SJCRH30 (cell line): ENCODE data around the gene PITPNC1. TPM values are rescaled to one million over a fixed set of nuclear protein-coding genes. Genes with fewer than 3 reads are reported as not detected.
"Not testable (repeated sequence)": the region's sequence is repeated elsewhere in the genome, so short reads cannot be mapped to it uniquely, and the experiment has no call there.

ENCODE experiments used
- DNase-seq, 2 experiments: peaks; one replicate each; pipeline ENCODE4 v3.0.0-alpha.2; 2015 to 2020
- H3K27ac ChIP-seq: fragments of 250-450 bp; sonication (Bioruptor Pico); 2 replicates; pipeline ENCODE4 v1.5.1; 2020; ENCODE audit warnings: mild to moderate bottlenecking, moderate library complexity
- H3K27me3 ChIP-seq: fragments of 250-450 bp; sonication (Bioruptor Pico); 2 replicates; pipeline ENCODE4 v1.5.1; 2020; ENCODE audit warnings: mild to moderate bottlenecking, moderate library complexity
- H3K36me3 ChIP-seq: fragments of 250-450 bp; sonication (Bioruptor Pico); 2 replicates; pipeline ENCODE4 v1.5.1; 2020; ENCODE audit warnings: mild to moderate bottlenecking, moderate library complexity
- H3K4me1 ChIP-seq: fragments of 250-450 bp; sonication (Bioruptor Pico); 2 replicates; pipeline ENCODE4 v1.5.1; 2020; ENCODE audit warnings: mild to moderate bottlenecking, moderate library complexity
- H3K4me3 ChIP-seq: fragments of 250-450 bp; sonication (Bioruptor Pico); 2 replicates; pipeline ENCODE4 v1.5.1; 2020; ENCODE audit warnings: mild to moderate bottlenecking, moderate library complexity
- H3K9me3 ChIP-seq: fragments of 250-450 bp; sonication (Bioruptor Pico); replicated peaks from 2 replicates; pipeline ENCODE4 v1.5.1; 2020; ENCODE audit warnings: mild to moderate bottlenecking, moderate library complexity
- total RNA-seq: library from RNA; depleted of rRNA; stranded (reverse); fragments of >200 nt; shearing (Covaris generic); gene quantifications from 2 replicates; pipeline ENCODE4 v1.2.3, GENCODE V29; 2014

PITPNC1 gene
- total RNA-seq, 1 experiment from 2014 or later = 3.5 TPM

- 0 out of 2 replicates have a peak, but pooled peaks cover 4% of the 10 kb centered on the region for H3K9me3 ChIP-seq
- H3K4me1 ChIP-seq = no peaks in the 10 kb centered on the region
- H3K27ac ChIP-seq = no peak overlapping the region
- H3K27me3 ChIP-seq = no peaks in the 10 kb centered on the region
- no peaks in the 10 kb centered on the region for H3K36me3 ChIP-seq
- no peak overlapping the region for H3K4me3 ChIP-seq
- DNase-seq = no peak
Observed at GRCh38 chr17:67499685-67500084, 122.6 kb downstream of the PITPNC1 start.

- H3K36me3 ChIP-seq = no peaks in the 10 kb centered on the region
- no peak for DNase-seq
- H3K4me3 ChIP-seq = no peak overlapping the region
- no peaks in the 10 kb centered on the region for H3K27me3 ChIP-seq
- H3K4me1 ChIP-seq = no peaks in the 10 kb centered on the region
- no peak overlapping the region for H3K27ac ChIP-seq
- H3K9me3 ChIP-seq = 0 out of 2 replicates have a peak, but pooled peaks cover 4% of the 10 kb centered on the region
Observed at GRCh38 chr17:67500261-67500660, 123.2 kb downstream of the PITPNC1 start.

DNA sequence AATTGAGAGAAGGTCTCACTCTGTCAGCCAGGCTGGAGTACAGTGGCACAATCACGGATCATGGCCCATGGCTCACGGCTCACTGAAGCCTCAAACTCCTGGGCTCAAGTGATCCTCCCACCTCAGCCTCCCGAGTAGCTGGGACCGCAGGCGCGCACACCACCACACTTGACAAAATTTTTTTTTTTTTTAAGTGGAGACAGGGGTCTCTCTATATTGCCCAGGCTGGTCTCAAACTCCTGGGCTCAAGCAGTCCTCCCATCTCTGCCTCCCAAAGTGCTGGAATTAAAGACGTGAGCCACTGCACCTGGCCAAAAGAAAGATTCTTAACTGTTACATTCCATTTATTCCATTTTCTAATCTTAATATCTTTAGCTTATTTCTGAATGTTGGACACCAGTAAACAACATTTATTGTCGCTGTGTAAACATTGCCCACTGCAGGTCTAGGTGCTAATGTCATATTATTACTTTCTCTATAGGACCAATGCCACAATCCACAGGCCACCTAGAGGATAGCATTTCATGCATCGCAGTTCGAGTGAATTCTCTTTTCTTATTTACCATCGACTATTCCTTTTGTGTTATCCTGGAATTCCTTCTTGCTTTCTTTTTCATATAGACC, 123.7 kb downstream of the PITPNC1 start:
- H3K9me3 ChIP-seq = no peaks in the 10 kb centered on the region

GRCh38 chr17:67502151-67502550, 125.1 kb downstream of the PITPNC1 start:
- Histone ChIP-seq H3K4me1 (no peaks in the 10 kb centered on the region), H3K9me3 (no peaks in the 10 kb centered on the region), H3K36me3 (no peaks in the 10 kb centered on the region), H3K4me3 (no peak overlapping the region), H3K27ac (no peak overlapping the region), H3K27me3 (no peaks in the 10 kb centered on the region)
- no peak for DNase-seq

More for the DNA sequence above, 123.7 kb downstream of the PITPNC1 start:
- H3K36me3 ChIP-seq = no peaks in the 10 kb centered on the region
- no peak overlapping the region for H3K4me3 ChIP-seq
- no peaks in the 10 kb centered on the region for H3K4me1 ChIP-seq
- H3K27me3 ChIP-seq = no peaks in the 10 kb centered on the region
- H3K27ac ChIP-seq = no peak overlapping the region
- DNase-seq = no peak

GRCh38 chr17:67503184-67503583, 126.1 kb downstream of the PITPNC1 start:
- H3K9me3 ChIP-seq = no peaks in the 10 kb centered on the region
- H3K4me3 ChIP-seq = no peak overlapping the region
- no peaks in the 10 kb centered on the region for H3K27me3 ChIP-seq
- H3K36me3 ChIP-seq = no peaks in the 10 kb centered on the region
- no peak for DNase-seq
- no peaks in the 10 kb centered on the region for H3K4me1 ChIP-seq
- no peak overlapping the region for H3K27ac ChIP-seq

- H3K27ac ChIP-seq = no peak overlapping the region
- no peaks in the 10 kb centered on the region for H3K9me3 ChIP-seq
- DNase-seq = no peak
Observed at GRCh38 chr17:67503739-67504138, 126.7 kb downstream of the PITPNC1 start.

GRCh38 chr17:67504182-67504581, 127.1 kb downstream of the PITPNC1 start:
- DNase-seq = no peak
- no peaks in the 10 kb centered on the region for H3K9me3 ChIP-seq
- H3K4me1 ChIP-seq = no peaks in the 10 kb centered on the region
- no peak overlapping the region for H3K4me3 ChIP-seq
- no peak overlapping the region for H3K27ac ChIP-seq
- no peaks in the 10 kb centered on the region for H3K27me3 ChIP-seq
- no peaks in the 10 kb centered on the region for H3K36me3 ChIP-seq

More at GRCh38 chr17:67503739-67504138, 126.7 kb downstream of the PITPNC1 start:
- H3K36me3 ChIP-seq = no peaks in the 10 kb centered on the region
- H3K4me3 ChIP-seq = no peak overlapping the region
- H3K27me3 ChIP-seq = no peaks in the 10 kb centered on the region
- H3K4me1 ChIP-seq = no peaks in the 10 kb centered on the region

DNA sequence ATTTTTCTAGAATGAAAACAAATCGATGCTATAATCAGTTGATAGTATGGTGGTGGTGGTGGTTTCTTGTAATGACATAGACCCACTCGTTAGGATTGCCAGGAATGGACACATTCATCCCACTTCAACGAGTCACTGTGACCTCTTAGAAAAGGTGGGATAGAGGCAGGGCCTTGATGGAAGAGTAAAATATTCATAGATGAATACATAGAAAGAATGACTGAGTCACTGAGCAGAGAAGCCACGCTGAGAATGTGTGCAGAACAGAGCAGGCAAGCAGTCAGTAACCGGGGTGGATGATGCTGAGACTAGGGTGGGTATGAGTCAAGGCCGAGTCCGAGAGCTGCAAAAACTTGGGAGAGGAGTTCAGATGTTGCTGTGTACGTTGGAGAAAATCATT, 129.9 kb downstream of the PITPNC1 start:
- Histone ChIP-seq H3K4me3 (no peak overlapping the region), H3K9me3 (no peaks in the 10 kb centered on the region), H3K27me3 (no peaks in the 10 kb centered on the region), H3K27ac (no peak overlapping the region), H3K36me3 (no peaks in the 10 kb centered on the region), H3K4me1 (no peaks in the 10 kb centered on the region)
- no peak for DNase-seq

DNA sequence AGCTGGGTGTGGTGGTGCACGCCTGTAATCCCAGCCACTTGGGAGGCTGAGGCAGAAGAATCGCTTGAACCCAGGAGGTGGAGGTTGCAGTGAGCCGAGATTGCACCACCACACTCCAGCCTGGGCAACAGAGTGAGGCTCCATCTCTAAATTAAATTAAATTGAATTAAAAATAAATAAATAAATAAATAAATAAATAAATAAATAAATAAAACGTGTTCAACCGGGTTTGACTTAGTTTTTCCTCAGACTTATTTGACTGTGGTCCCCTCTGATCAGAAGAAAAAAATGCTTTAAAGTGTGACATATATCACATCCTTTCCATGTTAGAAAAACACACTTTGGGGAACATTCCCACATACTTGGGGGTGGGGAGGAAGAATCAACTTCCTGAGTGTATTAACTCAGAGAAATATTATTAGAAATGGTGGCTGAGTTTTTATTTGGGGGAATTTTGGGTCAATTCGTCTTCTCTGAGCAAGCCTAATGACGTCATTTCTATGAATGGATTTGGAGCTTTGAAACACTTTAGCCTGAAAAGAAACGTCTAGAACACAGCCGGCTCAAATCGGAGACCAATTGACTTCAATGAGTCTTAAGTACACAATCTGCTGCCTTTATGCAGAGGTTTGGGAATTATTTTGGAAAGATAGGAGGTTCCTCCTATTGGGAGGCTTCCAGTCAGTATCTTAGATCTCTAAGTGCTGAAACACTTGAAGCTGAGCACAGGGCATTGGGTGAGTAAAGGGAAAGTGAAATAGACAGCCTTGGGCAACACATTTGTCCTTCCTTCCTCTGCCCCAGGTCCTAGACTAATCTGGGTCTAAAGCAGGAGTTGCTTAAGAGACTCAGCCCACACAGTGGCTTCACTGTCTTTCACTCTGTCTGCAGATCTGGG, 132.6 kb downstream of the PITPNC1 start:
- Histone ChIP-seq H3K4me3 (no peak overlapping the region), H3K27me3 (no peaks in the 10 kb centered on the region), H3K4me1 (no peaks in the 10 kb centered on the region), H3K36me3 (no peaks in the 10 kb centered on the region), H3K9me3 (no peaks in the 10 kb centered on the region), H3K27ac (no peak overlapping the region)
- no peak for DNase-seq

DNA sequence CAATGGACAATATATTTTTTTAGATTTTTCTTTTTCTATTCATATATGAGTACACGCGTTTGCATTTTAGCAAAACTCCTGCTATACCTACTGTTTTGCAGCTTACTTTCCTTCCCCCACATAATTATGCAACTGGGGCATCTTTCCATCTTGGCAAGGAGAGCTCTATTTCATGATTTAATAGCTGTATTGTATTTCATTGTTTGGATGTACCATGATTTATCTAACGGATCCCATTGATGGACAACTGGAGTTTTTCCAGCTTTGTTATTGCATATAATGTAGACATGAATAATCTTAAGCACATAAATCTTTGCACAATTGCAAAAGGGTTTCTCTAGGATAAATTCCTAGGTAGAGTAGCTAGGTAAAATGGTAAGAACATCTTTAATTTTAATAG, 133.9 kb downstream of the PITPNC1 start:
- H3K4me3 ChIP-seq = no peak overlapping the region
- no peak for DNase-seq
- no peaks in the 10 kb centered on the region for H3K36me3 ChIP-seq
- H3K27ac ChIP-seq = no peak overlapping the region
- no peaks in the 10 kb centered on the region for H3K4me1 ChIP-seq
- no peaks in the 10 kb centered on the region for H3K27me3 ChIP-seq
- no peaks in the 10 kb centered on the region for H3K9me3 ChIP-seq

GRCh38 chr17:67511804-67512203, 134.7 kb downstream of the PITPNC1 start:
- Histone ChIP-seq H3K4me1 (no peaks in the 10 kb centered on the region), H3K9me3 (no peaks in the 10 kb centered on the region; the same call in 1 of the 2 replicates), H3K36me3 (no peaks in the 10 kb centered on the region), H3K4me3 (no peak overlapping the region), H3K27me3 (no peaks in the 10 kb centered on the region), H3K27ac (no peak overlapping the region)
- DNase-seq = no peak

GRCh38 chr17:67514998-67515397, 137.9 kb downstream of the PITPNC1 start:
- Histone ChIP-seq H3K9me3 (no peaks in the 10 kb centered on the region; the same call in 1 of the 2 replicates), H3K27ac (no peak overlapping the region), H3K27me3 (no peaks in the 10 kb centered on the region), H3K4me3 (no peak overlapping the region), H3K36me3 (no peaks in the 10 kb centered on the region), H3K4me1 (no peaks in the 10 kb centered on the region)
- no peak for DNase-seq

- no peaks in the 10 kb centered on the region for H3K36me3 ChIP-seq
- H3K4me3 ChIP-seq = no peak overlapping the region
- DNase-seq = no peak
- H3K27me3 ChIP-seq = no peaks in the 10 kb centered on the region
- H3K27ac ChIP-seq = no peak overlapping the region
- no peaks in the 10 kb centered on the region; the same call in 1 of the 2 replicates for H3K9me3 ChIP-seq
- no peaks in the 10 kb centered on the region; the same call in 1 of the 2 replicates for H3K4me1 ChIP-seq
Observed at GRCh38 chr17:67515490-67516083, 138.5 kb downstream of the PITPNC1 start.

DNA sequence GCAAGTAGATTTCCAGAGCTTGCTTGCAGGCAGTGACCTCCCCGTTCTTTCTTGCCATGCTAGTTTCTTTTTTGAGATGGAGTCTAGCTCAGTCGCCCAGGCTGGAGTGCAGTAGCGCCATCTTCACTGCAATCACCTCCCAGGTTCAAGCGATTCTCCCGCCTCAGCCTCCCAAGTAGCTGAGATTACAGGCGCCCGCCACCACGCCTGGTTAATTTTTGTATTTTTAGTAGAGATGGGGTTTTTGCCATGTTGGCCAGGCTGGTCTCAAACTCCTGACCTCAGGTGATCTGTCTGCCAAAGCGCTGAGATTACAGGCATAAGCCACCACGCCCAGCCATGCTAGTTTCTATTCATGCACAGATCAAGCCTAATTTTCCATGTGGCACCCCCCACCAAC, 139.5 kb downstream of the PITPNC1 start:
- H3K9me3 ChIP-seq, DNase-seq, H3K27ac ChIP-seq, H3K4me3 ChIP-seq, H3K36me3 ChIP-seq, H3K4me1 ChIP-seq, H3K27me3 ChIP-seq: not testable (repeated sequence)

- Histone ChIP-seq H3K27ac (no peak overlapping the region), H3K4me1 (no peaks in the 10 kb centered on the region; the same call in 1 of the 2 replicates), H3K4me3 (no peak overlapping the region), H3K27me3 (no peaks in the 10 kb centered on the region), H3K36me3 (no peaks in the 10 kb centered on the region), H3K9me3 (no peaks in the 10 kb centered on the region; the same call in 1 of the 2 replicates)
- no peak for DNase-seq
Observed at GRCh38 chr17:67517325-67517724, 140.2 kb downstream of the PITPNC1 start.
